Mucosa of rectum (tissue), 2 donors: ENCODE results near the gene BAIAP2.

ENCODE experiments used
- H3K27ac ChIP-seq, 2 donors: one replicate each; pipeline ENCODE4 v1.7.0; 2013; ENCODE audit warnings: inconsistent platforms in 2 of 2, low read depth in 2 of 2, low read length in 2 of 2
- H3K27me3 ChIP-seq, 2 donors: one replicate each; pipeline ENCODE4 v1.7.0; 2013; ENCODE audit warnings: low read length in 2 of 2; ENCODE audit not compliant: control insufficient read depth in 2 of 2, insufficient read depth in 2 of 2
- H3K36me3 ChIP-seq, 2 donors: one replicate each; pipeline ENCODE4 v1.7.0; 2013; ENCODE audit warnings: low read length in 2 of 2; ENCODE audit not compliant: control insufficient read depth in 2 of 2, insufficient read depth in 2 of 2
- H3K4me1 ChIP-seq, 2 donors: one replicate each; pipeline ENCODE4 v1.7.0; 2013; ENCODE audit warnings: low read length in 2 of 2, mild to moderate bottlenecking in 1 of 2; ENCODE audit not compliant: control insufficient read depth in 2 of 2, insufficient read depth in 2 of 2
- H3K4me3 ChIP-seq, 2 donors: one replicate each; pipeline ENCODE4 v1.7.0; 2013; ENCODE audit warnings: low read length in 2 of 2
- H3K9ac ChIP-seq, 2 donors: one replicate each; pipeline ENCODE4 v1.7.0; 2013; ENCODE audit warnings: low read length in 2 of 2, low read depth in 1 of 2, mild to moderate bottlenecking in 1 of 2
- H3K9me3 ChIP-seq, 2 donors: one replicate each; pipeline ENCODE4 v1.7.0; 2013; ENCODE audit warnings: low read length in 2 of 2; ENCODE audit not compliant: control insufficient read depth in 2 of 2
- donor health status: healthy.
- donor health status: Normal muscosa, but diverticular disease.

BAIAP2 gene

GRCh38 chr17:81052199-81052997 lies 17.4 kb downstream of the BAIAP2 start:
- Histone ChIP-seq H3K36me3 (no peaks in the 10 kb centered on the region), H3K27me3 (no peaks in the 10 kb centered on the region), H3K9me3 (no peaks in the 10 kb centered on the region), H3K4me1 (peaks cover 26 to 28% of the 10 kb centered on the region in 2 donors), H3K4me3 (no peak overlapping the region), H3K9ac (no peak overlapping the region), H3K27ac (no peak overlapping the region)

- Histone ChIP-seq H3K27me3 (no peaks in the 10 kb centered on the region), H3K4me1 (peaks cover 25 to 32% of the 10 kb centered on the region in 2 donors), H3K4me3 (no peak overlapping the region), H3K36me3 (no peaks in the 10 kb centered on the region), H3K27ac (no peak overlapping the region), H3K9ac (no peak overlapping the region), H3K9me3 (no peaks in the 10 kb centered on the region)
These were observed 18.4 kb downstream of the BAIAP2 start for GRCh38 chr17:81053041-81053970.

- no peak overlapping the region for H3K27ac ChIP-seq
- H3K9me3 ChIP-seq, result no peaks in the 10 kb centered on the region
- no peaks in the 10 kb centered on the region for H3K27me3 ChIP-seq
- H3K9ac ChIP-seq, result no peak overlapping the region
- no peak overlapping the region for H3K4me3 ChIP-seq
- peaks cover 0 to 4% of the 10 kb centered on the region in 2 donors for H3K36me3 ChIP-seq
- H3K4me1 ChIP-seq, result peaks cover 23 to 30% of the 10 kb centered on the region in 2 donors
These were observed 19.4 kb downstream of the BAIAP2 start for GRCh38 chr17:81054308-81054707.

GRCh38 chr17:81054881-81055370 lies 20.0 kb downstream of the BAIAP2 start:
- Histone ChIP-seq H3K9me3 (no peaks in the 10 kb centered on the region), H3K27me3 (no peaks in the 10 kb centered on the region), H3K4me3 (no peak overlapping the region), H3K27ac (no peak overlapping the region), H3K36me3 (peaks cover 0 to 4% of the 10 kb centered on the region in 2 donors), H3K4me1 (peaks cover 21 to 25% of the 10 kb centered on the region in 2 donors), H3K9ac (no peak overlapping the region)

GRCh38 chr17:81056312-81056711 lies 21.4 kb downstream of the BAIAP2 start:
- no peaks in the 10 kb centered on the region for H3K9me3 ChIP-seq
- peak overlapping the region in 1 of 2 donors; percentile 89 for H3K27ac ChIP-seq
- peak overlapping the region in 1 of 2 donors; percentile 18 for H3K9ac ChIP-seq
- no peak overlapping the region for H3K4me3 ChIP-seq
- H3K36me3 ChIP-seq, result peaks cover 0 to 4% of the 10 kb centered on the region in 2 donors
- peaks cover 16 to 24% of the 10 kb centered on the region in 2 donors for H3K4me1 ChIP-seq
- no peaks in the 10 kb centered on the region for H3K27me3 ChIP-seq

GRCh38 chr17:81057079-81057730 lies 22.3 kb downstream of the BAIAP2 start:
- Histone ChIP-seq H3K9me3 (no peaks in the 10 kb centered on the region), H3K4me1 (peaks cover 18 to 27% of the 10 kb centered on the region in 2 donors), H3K27ac (peak overlapping the region; percentile 89), H3K4me3 (no peak overlapping the region), H3K27me3 (no peaks in the 10 kb centered on the region), H3K36me3 (peaks cover 0 to 4% of the 10 kb centered on the region in 2 donors), H3K9ac (peak overlapping the region; percentile 34 to 67)

GRCh38 chr17:81057777-81058176 lies 22.8 kb downstream of the BAIAP2 start:
- Histone ChIP-seq H3K4me3 (no peak overlapping the region), H3K27ac (peak overlapping the region; percentile 89)

GRCh38 chr17:81058263-81058871 lies 23.4 kb downstream of the BAIAP2 start:
- Histone ChIP-seq H3K4me1 (peaks cover 18 to 27% of the 10 kb centered on the region in 2 donors), H3K27ac (peak overlapping the region in 1 of 2 donors; percentile 89), H3K9ac (no peak overlapping the region), H3K4me3 (no peak overlapping the region), H3K9me3 (no peaks in the 10 kb centered on the region), H3K27me3 (no peaks in the 10 kb centered on the region), H3K36me3 (peaks cover 0 to 4% of the 10 kb centered on the region in 2 donors)

More at GRCh38 chr17:81057777-81058176, 22.8 kb downstream of the BAIAP2 start:
- H3K4me1 ChIP-seq, result peaks cover 18 to 27% of the 10 kb centered on the region in 2 donors
- H3K9me3 ChIP-seq, result no peaks in the 10 kb centered on the region
- H3K9ac ChIP-seq, result peak overlapping the region in 1 of 2 donors; percentile 67
- H3K27me3 ChIP-seq, result no peaks in the 10 kb centered on the region
- H3K36me3 ChIP-seq, result peaks cover 0 to 4% of the 10 kb centered on the region in 2 donors

- Histone ChIP-seq H3K9ac (no peak overlapping the region), H3K36me3 (peaks cover 0 to 4% of the 10 kb centered on the region in 2 donors), H3K27me3 (no peaks in the 10 kb centered on the region), H3K27ac (no peak overlapping the region), H3K4me1 (peaks cover 19 to 33% of the 10 kb centered on the region in 2 donors), H3K4me3 (no peak overlapping the region), H3K9me3 (no peaks in the 10 kb centered on the region)
These were observed 24.1 kb downstream of the BAIAP2 start for GRCh38 chr17:81059026-81059425.
